ENCODE data around the gene VCX3A.
"Not testable (repeated sequence)": the region's sequence is repeated elsewhere in the genome, so short reads cannot be mapped to it uniquely, and the experiment has no call there.

Gene VCX3A

DNA sequence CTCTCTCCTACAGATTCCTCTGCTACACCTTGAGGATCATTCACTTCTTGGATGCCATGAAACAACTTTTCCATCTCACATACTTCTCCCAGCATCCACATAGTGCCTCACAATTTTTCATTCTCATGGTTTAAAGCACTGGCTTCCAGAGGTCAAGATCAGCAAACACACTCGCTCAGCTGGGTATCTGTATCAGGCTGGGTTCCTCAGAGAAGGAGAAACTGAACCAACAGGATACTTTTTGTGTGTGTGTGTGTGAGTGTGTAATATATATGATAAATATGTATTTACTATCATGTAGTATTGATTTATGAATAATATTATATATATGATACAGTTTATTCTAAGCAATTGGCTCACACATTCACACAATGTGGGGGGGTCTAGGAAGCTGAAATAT, at the start of gene VCX3A:
TSS of gene VCX3A (minus strand) at position 101 of the 400 bp plus-strand sequence. CDS start 621 bp downstream, outside the sequence.
- TF ChIP-seq TAF1 (IDR thresholded peaks at IDR 0.05; ENCODE audit: low read depth) = not testable (repeated sequence)
- TF ChIP-seq, protein P1, sequence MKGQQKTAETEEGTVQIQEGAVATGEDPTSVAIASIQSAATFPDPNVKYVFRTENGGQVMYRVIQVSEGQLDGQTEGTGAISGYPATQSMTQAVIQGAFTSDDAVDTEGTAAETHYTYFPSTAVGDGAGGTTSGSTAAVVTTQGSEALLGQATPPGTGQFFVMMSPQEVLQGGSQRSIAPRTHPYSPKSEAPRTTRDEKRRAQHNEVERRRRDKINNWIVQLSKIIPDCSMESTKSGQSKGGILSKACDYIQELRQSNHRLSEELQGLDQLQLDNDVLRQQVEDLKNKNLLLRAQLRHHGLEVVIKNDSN (IDR thresholded peaks at IDR 0.05) = not testable (repeated sequence)
- TF ChIP-seq, protein P2, sequence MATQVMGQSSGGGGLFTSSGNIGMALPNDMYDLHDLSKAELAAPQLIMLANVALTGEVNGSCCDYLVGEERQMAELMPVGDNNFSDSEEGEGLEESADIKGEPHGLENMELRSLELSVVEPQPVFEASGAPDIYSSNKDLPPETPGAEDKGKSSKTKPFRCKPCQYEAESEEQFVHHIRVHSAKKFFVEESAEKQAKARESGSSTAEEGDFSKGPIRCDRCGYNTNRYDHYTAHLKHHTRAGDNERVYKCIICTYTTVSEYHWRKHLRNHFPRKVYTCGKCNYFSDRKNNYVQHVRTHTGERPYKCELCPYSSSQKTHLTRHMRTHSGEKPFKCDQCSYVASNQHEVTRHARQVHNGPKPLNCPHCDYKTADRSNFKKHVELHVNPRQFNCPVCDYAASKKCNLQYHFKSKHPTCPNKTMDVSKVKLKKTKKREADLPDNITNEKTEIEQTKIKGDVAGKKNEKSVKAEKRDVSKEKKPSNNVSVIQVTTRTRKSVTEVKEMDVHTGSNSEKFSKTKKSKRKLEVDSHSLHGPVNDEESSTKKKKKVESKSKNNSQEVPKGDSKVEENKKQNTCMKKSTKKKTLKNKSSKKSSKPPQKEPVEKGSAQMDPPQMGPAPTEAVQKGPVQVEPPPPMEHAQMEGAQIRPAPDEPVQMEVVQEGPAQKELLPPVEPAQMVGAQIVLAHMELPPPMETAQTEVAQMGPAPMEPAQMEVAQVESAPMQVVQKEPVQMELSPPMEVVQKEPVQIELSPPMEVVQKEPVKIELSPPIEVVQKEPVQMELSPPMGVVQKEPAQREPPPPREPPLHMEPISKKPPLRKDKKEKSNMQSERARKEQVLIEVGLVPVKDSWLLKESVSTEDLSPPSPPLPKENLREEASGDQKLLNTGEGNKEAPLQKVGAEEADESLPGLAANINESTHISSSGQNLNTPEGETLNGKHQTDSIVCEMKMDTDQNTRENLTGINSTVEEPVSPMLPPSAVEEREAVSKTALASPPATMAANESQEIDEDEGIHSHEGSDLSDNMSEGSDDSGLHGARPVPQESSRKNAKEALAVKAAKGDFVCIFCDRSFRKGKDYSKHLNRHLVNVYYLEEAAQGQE (IDR thresholded peaks at IDR 0.05; ENCODE audit: low read depth) = not testable (repeated sequence)

DNA sequence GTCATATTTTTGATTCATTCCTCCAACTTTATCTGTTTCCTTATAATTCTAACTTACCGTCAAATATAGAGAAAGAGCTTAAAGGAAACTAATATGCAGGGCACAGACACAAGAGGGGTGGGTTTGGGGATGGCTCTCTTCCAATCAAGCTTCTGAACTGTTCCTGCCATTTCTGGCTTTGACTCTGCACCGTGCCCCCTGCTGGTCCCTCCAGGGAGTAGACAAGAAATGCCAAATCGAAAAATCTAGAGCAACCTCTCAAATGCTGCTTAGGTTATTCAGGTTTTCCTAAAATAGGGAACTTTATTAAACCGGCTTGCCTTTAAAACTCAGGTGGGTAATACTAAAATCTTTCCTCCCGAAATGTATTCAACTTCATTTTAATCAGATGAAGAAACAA, 39.8 kb upstream of the VCX3A start:
- TF ChIP-seq TEAD4 (IDR thresholded peaks at IDR 0.05) (no peak), EP300 (IDR thresholded peaks at IDR 0.05; ENCODE audit: borderline replicate concordance) (no peak), FOXM1 (IDR thresholded peaks at IDR 0.05; ENCODE audit: borderline replicate concordance, low read depth) (no peak), ZBTB7A (IDR thresholded peaks at IDR 0.05; ENCODE audit: low read depth) (no peak)
- TF ChIP-seq, protein P1 (IDR thresholded peaks at IDR 0.05) = no peak

DNA sequence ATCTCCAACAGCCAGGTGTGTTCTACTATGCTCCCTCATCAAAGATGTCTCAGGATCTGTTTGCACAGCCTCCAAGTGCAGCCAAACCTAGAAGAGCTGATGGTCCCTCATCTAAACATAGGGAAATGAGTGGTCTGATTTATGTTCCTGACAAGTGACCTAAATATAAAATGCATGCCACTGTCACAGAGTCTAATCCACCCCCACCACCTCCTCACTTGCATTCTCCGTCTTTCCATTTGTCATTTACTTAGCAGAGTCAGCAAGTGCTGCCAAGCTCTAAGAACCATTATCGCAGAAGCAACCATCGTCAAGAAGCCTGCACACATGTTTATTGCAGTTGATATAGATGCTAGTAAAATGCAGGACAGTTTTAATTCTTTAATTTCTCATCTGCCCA, 33.1 kb upstream of the VCX3A start:
- TF ChIP-seq TCF12 (IDR thresholded peaks at IDR 0.05; ENCODE audit: low read depth) (no peak), RAD21 (IDR thresholded peaks at IDR 0.05; ENCODE audit: low read depth) (no peak), CEBPB (IDR thresholded peaks at IDR 0.05) (no peak), EGR1 (IDR thresholded peaks at IDR 0.05) (no peak)

DNA sequence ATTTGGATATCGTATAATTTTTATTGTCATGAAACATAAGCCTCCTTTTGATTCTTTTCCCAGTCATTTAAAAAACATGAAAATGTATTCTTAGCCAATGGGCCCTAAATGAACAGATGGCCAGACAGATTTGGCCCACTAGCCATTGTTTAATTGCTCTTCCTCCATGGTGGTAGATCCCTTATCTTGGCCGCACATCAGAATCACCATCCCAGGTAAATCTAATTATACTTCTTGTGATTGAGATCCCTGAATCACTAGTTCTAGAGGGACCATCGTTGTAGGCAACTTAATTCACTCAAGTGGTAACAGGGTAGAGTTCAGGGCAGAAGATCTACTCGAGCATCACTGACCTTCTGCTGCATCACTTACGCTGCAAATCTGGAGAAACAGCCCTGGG, 24.1 kb upstream of the VCX3A start:
- TF ChIP-seq FOXM1 (IDR thresholded peaks at IDR 0.05; ENCODE audit: borderline replicate concordance, low read depth) = no peak
- TF ChIP-seq TEAD4 (IDR thresholded peaks at IDR 0.05) = no peak
- no peak for TF ChIP-seq EP300 (IDR thresholded peaks at IDR 0.05; ENCODE audit: borderline replicate concordance)
- TF ChIP-seq, protein P3, sequence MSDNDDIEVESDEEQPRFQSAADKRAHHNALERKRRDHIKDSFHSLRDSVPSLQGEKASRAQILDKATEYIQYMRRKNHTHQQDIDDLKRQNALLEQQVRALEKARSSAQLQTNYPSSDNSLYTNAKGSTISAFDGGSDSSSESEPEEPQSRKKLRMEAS (IDR thresholded peaks at IDR 0.05) = no peak
- TF ChIP-seq, protein P2 (IDR thresholded peaks at IDR 0.05; ENCODE audit: low read depth) = no peak
- TF ChIP-seq NFIC (IDR thresholded peaks at IDR 0.05) = no peak
- no peak for TF ChIP-seq RAD21 (IDR thresholded peaks at IDR 0.05; ENCODE audit: low read depth)
- TF ChIP-seq ZBTB7A (IDR thresholded peaks at IDR 0.05; ENCODE audit: low read depth) = no peak
- no peak for TF ChIP-seq CEBPB (IDR thresholded peaks at IDR 0.05)
- TF ChIP-seq TAF1 (IDR thresholded peaks at IDR 0.05; ENCODE audit: low read depth) = no peak
- no peak for TF ChIP-seq YY1 (IDR thresholded peaks at IDR 0.05; ENCODE audit: low read depth)

DNA sequence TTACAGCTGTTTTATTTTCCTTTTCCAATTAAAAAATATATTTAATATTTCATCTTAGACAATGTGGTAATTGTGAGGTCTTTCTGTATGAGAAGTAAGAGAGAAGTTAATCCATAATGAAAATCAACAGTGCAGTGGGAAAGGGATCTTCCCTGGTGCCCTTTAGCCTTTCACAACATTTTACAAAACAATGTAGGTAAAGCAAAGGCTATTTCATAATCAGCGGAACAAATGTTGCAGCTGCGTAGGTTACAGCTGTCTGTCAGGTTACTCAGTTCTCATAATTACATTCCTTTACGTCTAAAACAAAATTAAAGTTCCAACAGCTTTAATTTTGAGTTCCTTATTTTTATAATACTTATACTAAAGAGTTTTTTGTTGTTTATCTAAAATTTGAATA, 22.8 kb upstream of the VCX3A start:
- TF ChIP-seq, protein P3 (IDR thresholded peaks at IDR 0.05) = no peak
- no peak for TF ChIP-seq RAD21 (IDR thresholded peaks at IDR 0.05; ENCODE audit: low read depth)
- no peak for TF ChIP-seq TCF12 (IDR thresholded peaks at IDR 0.05; ENCODE audit: low read depth)
- TF ChIP-seq CEBPB (IDR thresholded peaks at IDR 0.05) = no peak
- no peak for TF ChIP-seq EP300 (IDR thresholded peaks at IDR 0.05; ENCODE audit: borderline replicate concordance)
- TF ChIP-seq TEAD4 (IDR thresholded peaks at IDR 0.05) = no peak
- no peak for TF ChIP-seq CREB1 (IDR thresholded peaks at IDR 0.05; ENCODE audit: low read depth)
- TF ChIP-seq, protein P2 (IDR thresholded peaks at IDR 0.05; ENCODE audit: low read depth) = no peak

DNA sequence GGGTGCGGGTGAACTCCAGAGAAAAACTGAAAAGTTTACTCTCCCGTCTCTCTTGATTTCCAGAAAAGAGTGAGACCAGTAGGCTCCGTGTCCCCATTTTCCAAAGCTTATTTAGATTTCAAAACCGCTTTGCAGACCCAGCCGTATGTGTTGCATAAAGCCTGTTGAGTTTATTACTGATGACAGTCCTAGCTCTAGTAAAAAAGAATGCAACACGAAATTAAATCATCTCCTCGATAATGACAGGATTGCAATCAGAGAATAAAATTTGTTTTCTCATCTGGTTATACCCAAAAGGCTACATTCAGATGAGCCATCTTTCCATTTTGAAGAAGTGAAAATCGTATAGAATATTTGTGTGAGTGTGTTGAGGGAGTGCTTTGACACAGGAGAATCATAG, 16.1 kb upstream of the VCX3A start:
- TF ChIP-seq, protein P3 (IDR thresholded peaks at IDR 0.05) = no peak
- TF ChIP-seq, protein P2 (IDR thresholded peaks at IDR 0.05; ENCODE audit: low read depth) = no peak
- no peak for TF ChIP-seq EGR1 (IDR thresholded peaks at IDR 0.05)
- TF ChIP-seq YY1 (IDR thresholded peaks at IDR 0.05; ENCODE audit: low read depth) = no peak
- no peak for TF ChIP-seq TCF12 (IDR thresholded peaks at IDR 0.05; ENCODE audit: low read depth)
- TF ChIP-seq CREB1 (IDR thresholded peaks at IDR 0.05; ENCODE audit: low read depth) = no peak

All from Ishikawa (cell line).